Trophoblast cell (in vitro differentiated cells and primary cell): Measurements from ENCODE around the gene RANBP1.

Experiments used
- DNase-seq, 2 donors: peaks; one replicate each; pipeline ENCODE4 v3.0.0-alpha.2; 2016
- H2AFZ ChIP-seq: 2 replicates; pipeline ENCODE4 v1.6.1; 2013; ENCODE audit warnings: low read length, moderate library complexity, mild to moderate bottlenecking; ENCODE audit not compliant: insufficient read depth, poor library complexity
- H2AK5ac ChIP-seq: 2 replicates; pipeline ENCODE4 v1.6.1; 2013; ENCODE audit warnings: mild to moderate bottlenecking, low read length
- H2BK120ac ChIP-seq: 2 replicates; pipeline ENCODE4 v1.6.1; 2013; ENCODE audit warnings: low read length, mild to moderate bottlenecking, moderate library complexity; ENCODE audit not compliant: insufficient read depth, poor library complexity
- H2BK12ac ChIP-seq: 2 replicates; pipeline ENCODE4 v1.6.1; 2013; ENCODE audit warnings: mild to moderate bottlenecking, low read length, moderate library complexity
- H2BK5ac ChIP-seq: 2 replicates; pipeline ENCODE4 v1.6.1; 2013; ENCODE audit warnings: low read length, low read depth, moderate library complexity, mild to moderate bottlenecking; ENCODE audit not compliant: poor library complexity
- H3K14ac ChIP-seq: 2 replicates; pipeline ENCODE4 v1.6.1; 2013; ENCODE audit warnings: mild to moderate bottlenecking, low read length
- H3K18ac ChIP-seq: 2 replicates; pipeline ENCODE4 v1.6.1; 2013; ENCODE audit warnings: mild to moderate bottlenecking, low read length
- H3K23ac ChIP-seq: 2 replicates; pipeline ENCODE4 v1.6.1; 2013; ENCODE audit warnings: low read length
- H3K27ac ChIP-seq: 2 replicates; pipeline ENCODE4 v1.5.1; 2013; ENCODE audit warnings: low read depth, mild to moderate bottlenecking, inconsistent platforms, low read length, moderate library complexity
- H3K27me3 ChIP-seq: 2 replicates; pipeline ENCODE4 v1.6.1; 2013; ENCODE audit warnings: inconsistent platforms, mild to moderate bottlenecking, low read length, moderate library complexity; ENCODE audit not compliant: insufficient read depth
- H3K36me3 ChIP-seq, 2 experiments: 1 replicate in 1 of 2; 2 replicates in 1 of 2; pipeline ENCODE4 v1.6.1; 2013; ENCODE audit warnings: low read length in 2 of 2, mild to moderate bottlenecking in 2 of 2, moderate library complexity in 1 of 2; ENCODE audit not compliant: insufficient read depth in 2 of 2, control insufficient read depth in 1 of 2
- H3K4ac ChIP-seq: 2 replicates; pipeline ENCODE4 v1.6.1; 2013; ENCODE audit warnings: low read depth, mild to moderate bottlenecking, low read length, moderate library complexity
- H3K4me1 ChIP-seq, 2 experiments: 1 replicate in 1 of 2; 2 replicates in 1 of 2; pipeline ENCODE4 v1.6.1; 2013; ENCODE audit warnings: low read length in 2 of 2, mild to moderate bottlenecking in 2 of 2, moderate library complexity in 1 of 2; ENCODE audit not compliant: insufficient read depth in 2 of 2, control insufficient read depth in 1 of 2
- H3K4me2 ChIP-seq: 2 replicates; pipeline ENCODE4 v1.6.1; 2013; ENCODE audit warnings: inconsistent platforms, mild to moderate bottlenecking, low read length, moderate library complexity
- H3K4me3 ChIP-seq: 2 replicates; pipeline ENCODE4 v1.5.1; 2013; ENCODE audit warnings: mild to moderate bottlenecking, low read depth, low read length, inconsistent platforms
- H3K79me1 ChIP-seq: one replicate; pipeline ENCODE4 v1.6.1; 2013; ENCODE audit warnings: low read length
- H3K79me2 ChIP-seq: 2 replicates; pipeline ENCODE4 v1.6.1; 2013; ENCODE audit warnings: low read length, mild to moderate bottlenecking; ENCODE audit not compliant: control insufficient read depth, insufficient read depth, poor library complexity
- H3K9ac ChIP-seq: 2 replicates; pipeline ENCODE4 v1.6.1; 2013; ENCODE audit warnings: mild to moderate bottlenecking, low read length
- H3K9me3 ChIP-seq: 2 replicates; pipeline ENCODE4 v1.6.1; 2013; ENCODE audit warnings: low read depth, mild to moderate bottlenecking, control low read depth, inconsistent platforms, low read length; ENCODE audit not compliant: insufficient read depth
- H4K12ac ChIP-seq: 2 replicates; pipeline ENCODE4 v1.6.1; 2013; ENCODE audit warnings: low read depth, mild to moderate bottlenecking, low read length, moderate library complexity
- H4K8ac ChIP-seq: 2 replicates; pipeline ENCODE4 v1.6.1; 2013; ENCODE audit warnings: low read depth, mild to moderate bottlenecking, low read length, moderate library complexity
- H4K91ac ChIP-seq: one replicate; pipeline ENCODE4 v1.6.1; 2013; ENCODE audit warnings: low read depth, mild to moderate bottlenecking, low read length, moderate library complexity
- WGBS: extraction: QIAGEN DNeasy Blood & Tissue Kit; methylation state at CpG from one replicate; pipeline ENCODE4 v1.1.7; 2013; ENCODE audit warnings: missing lambda C conversion rate; ENCODE audit not compliant: insufficient read length, insufficient coverage; ENCODE audit errors: extremely low coverage; 5-methylcytosine and 5-hydroxymethylcytosine counted together

RANBP1 gene

DNA sequence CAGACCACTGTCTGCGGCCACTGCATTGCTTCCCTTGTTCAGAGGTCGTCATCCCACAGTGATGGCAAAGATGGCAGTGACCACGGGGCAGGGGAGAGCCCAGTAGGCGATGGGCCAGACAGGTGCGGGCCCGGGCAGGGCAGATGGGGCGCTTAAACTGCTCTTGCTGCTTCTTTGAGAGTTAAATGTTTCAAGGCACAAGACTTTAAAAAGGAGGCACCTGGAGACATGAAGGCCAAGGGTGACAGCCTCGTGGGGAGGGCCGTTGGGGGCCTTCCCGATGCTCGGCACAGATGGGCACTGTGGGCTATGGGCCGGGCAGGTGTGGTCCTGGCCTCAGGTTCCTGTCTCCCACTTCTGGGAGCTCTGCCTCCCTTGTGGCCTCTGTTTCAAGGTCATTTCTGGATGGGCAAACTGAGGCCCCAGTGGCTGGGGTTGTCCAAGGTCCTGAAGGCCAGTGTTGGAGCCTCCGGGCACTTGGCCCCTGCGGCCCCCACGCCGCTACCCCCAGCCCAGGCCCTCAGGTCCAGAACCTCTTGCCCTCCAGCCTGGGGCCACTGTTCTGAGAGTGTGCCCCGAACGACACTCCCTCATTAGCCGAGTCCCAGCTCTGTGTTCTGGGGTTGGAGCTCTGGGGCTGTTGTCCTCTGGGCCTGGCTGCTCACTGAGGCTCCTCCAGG, 51.9 kb downstream of the RANBP1 start:
- DNase-seq, result no peak
- Histone ChIP-seq H2AK5ac (no peak overlapping the region), H2BK12ac (no peak overlapping the region), H3K79me2 (no peaks in the 10 kb centered on the region), H2BK120ac (no peak overlapping the region), H4K91ac (no peak overlapping the region), H3K36me3 (no peaks in the 10 kb centered on the region), H3K79me1 (no peaks in the 10 kb centered on the region), H3K4ac (no peak overlapping the region), H3K4me1 (no peaks in the 10 kb centered on the region), H4K12ac (no peak overlapping the region), H3K14ac (no peak overlapping the region), H4K8ac (no peak overlapping the region), H3K18ac (no peak overlapping the region), H2BK5ac (no peak overlapping the region), H3K9ac (no peak overlapping the region), H3K23ac (no peak overlapping the region), H3K9me3 (peaks cover 3% of the 10 kb centered on the region), H3K4me3 (no peak overlapping the region), H3K4me2 (no peak overlapping the region), H3K27me3 (no peaks in the 10 kb centered on the region), H3K27ac (no peak overlapping the region), H2AFZ (no peak overlapping the region)
- no CpG with 5 or more reads among the region's 19 CpGs for WGBS

DNA sequence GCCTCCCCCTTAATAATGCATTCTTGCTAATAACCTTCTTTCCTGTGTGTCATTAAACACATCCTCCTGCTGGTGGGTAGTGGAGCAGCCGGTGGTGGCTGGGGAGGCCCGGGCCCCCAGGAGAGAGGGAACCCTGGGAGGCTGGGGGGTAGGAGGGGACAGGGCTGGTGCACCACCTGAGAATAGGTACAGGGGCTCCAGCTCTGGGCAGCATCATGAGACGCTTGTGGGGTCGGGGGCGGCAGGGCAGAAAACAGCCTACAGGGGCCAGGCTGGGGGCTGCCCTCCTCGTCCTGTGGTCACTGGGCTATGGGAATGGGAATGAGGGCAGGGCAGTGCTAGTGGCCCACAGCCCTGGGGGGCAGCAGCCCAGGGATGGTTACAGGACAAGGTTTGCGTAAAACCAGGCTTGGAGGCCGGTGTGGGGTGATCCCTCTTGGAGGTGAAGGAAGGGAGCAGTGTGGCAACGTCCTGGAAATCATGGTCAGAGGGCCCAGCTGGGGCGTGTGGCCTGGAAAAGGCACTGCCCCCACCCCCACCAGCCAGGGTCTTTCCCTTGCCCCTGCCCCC, 53.4 kb downstream of the RANBP1 start:
- no peak overlapping the region for H2BK5ac ChIP-seq

GRCh38 chr22:20170170-20170569, 54.3 kb downstream of the RANBP1 start:
- no peak overlapping the region for H2AFZ ChIP-seq
- H2BK5ac ChIP-seq, result no peak overlapping the region
- H3K4me1 ChIP-seq, result no peaks in the 10 kb centered on the region
- H3K4me2 ChIP-seq, result no peak overlapping the region
- no peak overlapping the region for H3K23ac ChIP-seq
- no peak overlapping the region for H2BK12ac ChIP-seq
- H3K9me3 ChIP-seq, result peaks cover 3% of the 10 kb centered on the region
- H3K79me2 ChIP-seq, result no peaks in the 10 kb centered on the region
- H3K27ac ChIP-seq, result no peak overlapping the region
- H3K14ac ChIP-seq, result no peak overlapping the region
- H3K4me3 ChIP-seq, result no peak overlapping the region
- H3K79me1 ChIP-seq, result no peaks in the 10 kb centered on the region
- no peak overlapping the region for H4K12ac ChIP-seq
- no peak overlapping the region for H3K9ac ChIP-seq
- no peak overlapping the region for H4K8ac ChIP-seq
- no CpG with 5 or more reads among the region's 13 CpGs for WGBS
- H3K27me3 ChIP-seq, result no peaks in the 10 kb centered on the region
- H3K36me3 ChIP-seq, result no peaks in the 10 kb centered on the region
- no peak for DNase-seq
- no peak overlapping the region for H2BK120ac ChIP-seq
- no peak overlapping the region for H3K18ac ChIP-seq
- no peak overlapping the region for H3K4ac ChIP-seq
- no peak overlapping the region for H2AK5ac ChIP-seq
- no peak overlapping the region for H4K91ac ChIP-seq

More for the DNA sequence above, 53.4 kb downstream of the RANBP1 start:
- Histone ChIP-seq H3K9ac (no peak overlapping the region), H4K8ac (no peak overlapping the region), H3K79me2 (no peaks in the 10 kb centered on the region), H2BK12ac (no peak overlapping the region), H2BK120ac (no peak overlapping the region), H3K4me2 (no peak overlapping the region), H3K27me3 (no peaks in the 10 kb centered on the region), H3K18ac (no peak overlapping the region), H3K14ac (no peak overlapping the region), H3K27ac (no peak overlapping the region), H4K91ac (no peak overlapping the region), H3K4ac (no peak overlapping the region), H3K36me3 (no peaks in the 10 kb centered on the region), H3K23ac (no peak overlapping the region), H3K4me1 (no peaks in the 10 kb centered on the region), H4K12ac (no peak overlapping the region), H3K79me1 (no peaks in the 10 kb centered on the region), H2AFZ (no peak overlapping the region), H3K4me3 (no peak overlapping the region), H3K9me3 (peaks cover 3% of the 10 kb centered on the region), H2AK5ac (no peak overlapping the region)
- WGBS, result no CpG with 5 or more reads among the region's 10 CpGs
- DNase-seq, result no peak

DNA sequence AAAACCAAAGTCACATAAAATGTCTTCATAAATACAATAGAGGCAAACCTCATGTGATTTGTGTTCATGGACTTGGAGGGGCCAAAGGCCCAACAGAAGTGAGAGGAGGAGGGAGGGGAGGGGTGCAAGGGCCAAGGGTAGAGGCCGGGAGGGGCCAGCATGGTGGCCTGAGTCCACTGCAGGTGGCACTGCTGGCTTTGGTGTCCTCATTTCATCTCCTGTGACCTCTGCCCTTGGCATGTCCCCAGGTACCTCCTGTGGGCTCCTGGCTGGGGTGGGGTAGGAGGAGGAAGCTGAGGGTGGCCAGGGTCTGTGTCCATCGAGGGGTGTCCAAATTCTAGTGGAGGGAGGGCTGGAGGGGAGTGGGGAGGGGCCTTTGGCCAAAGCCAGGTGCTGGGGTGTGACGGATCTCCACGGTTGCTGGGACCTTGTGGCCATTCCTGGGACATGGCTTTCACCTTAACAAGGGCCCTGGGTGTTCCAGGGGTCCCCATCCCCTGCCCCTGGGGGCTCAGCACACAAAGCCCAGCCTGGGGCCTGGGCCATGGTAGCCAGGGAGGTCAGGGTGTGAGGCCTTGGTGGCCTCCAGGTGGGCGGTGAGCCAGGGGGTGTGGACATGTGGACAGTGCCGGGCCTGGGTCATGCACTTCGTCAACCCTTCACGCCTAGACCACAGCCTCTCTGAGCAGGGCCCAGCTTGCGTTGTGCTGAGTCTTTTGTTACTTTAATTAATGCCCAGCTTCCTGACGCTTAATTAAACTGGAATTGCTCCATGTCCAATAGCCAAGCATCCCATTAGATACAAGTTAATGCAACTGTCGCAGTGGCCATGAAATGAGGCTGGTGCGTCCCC, 55.6 kb downstream of the RANBP1 start:
- no peak for DNase-seq
- no peak overlapping the region for H3K4me3 ChIP-seq
- no peak overlapping the region for H3K18ac ChIP-seq
- H3K27me3 ChIP-seq, result no peaks in the 10 kb centered on the region
- no peaks in the 10 kb centered on the region for H3K79me2 ChIP-seq
- WGBS, result no CpG with 5 or more reads among the region's 12 CpGs
- no peak overlapping the region for H3K14ac ChIP-seq
- no peak overlapping the region for H4K8ac ChIP-seq
- H4K91ac ChIP-seq, result no peak overlapping the region
- no peak overlapping the region for H2AK5ac ChIP-seq
- H3K4me2 ChIP-seq, result no peak overlapping the region
- H3K4me1 ChIP-seq, result no peaks in the 10 kb centered on the region
- no peak overlapping the region for H3K27ac ChIP-seq
- no peak overlapping the region for H2BK120ac ChIP-seq
- no peaks in the 10 kb centered on the region for H3K36me3 ChIP-seq
- no peak overlapping the region for H2BK5ac ChIP-seq
- no peak overlapping the region for H3K23ac ChIP-seq
- no peak overlapping the region for H2AFZ ChIP-seq
- H3K9me3 ChIP-seq, result peaks cover 2% of the 10 kb centered on the region
- H4K12ac ChIP-seq, result no peak overlapping the region
- no peak overlapping the region for H2BK12ac ChIP-seq
- no peak overlapping the region for H3K9ac ChIP-seq
- H3K4ac ChIP-seq, result no peak overlapping the region
- H3K79me1 ChIP-seq, result no peaks in the 10 kb centered on the region
